ENCODE data around the gene KRT15.

KRT15 gene

DNA sequence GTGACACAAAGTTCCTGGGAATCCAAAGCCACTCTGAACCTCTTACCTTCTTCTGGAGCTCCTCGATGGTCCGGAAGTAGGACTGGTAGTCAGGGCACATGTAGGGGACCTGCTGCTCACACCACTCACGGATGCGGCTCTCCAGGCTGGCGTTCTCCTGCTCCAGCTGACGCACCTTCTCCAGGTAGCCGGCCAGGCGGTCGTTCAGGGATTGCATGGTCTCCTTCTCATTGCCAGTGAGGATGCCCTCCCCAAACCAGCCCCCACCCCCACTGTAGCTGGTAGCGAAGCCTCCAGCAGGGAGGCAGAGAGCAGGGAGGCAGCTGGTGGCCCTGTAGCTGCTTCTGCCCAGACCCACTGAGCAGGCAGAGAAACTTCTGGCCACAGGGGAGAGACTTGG, 38.1 kb downstream of the KRT15 start:
- no peak overlapping the region for H3K4me3 ChIP-seq (ENCODE audit: low read length)
- TF ChIP-seq, protein P1, sequence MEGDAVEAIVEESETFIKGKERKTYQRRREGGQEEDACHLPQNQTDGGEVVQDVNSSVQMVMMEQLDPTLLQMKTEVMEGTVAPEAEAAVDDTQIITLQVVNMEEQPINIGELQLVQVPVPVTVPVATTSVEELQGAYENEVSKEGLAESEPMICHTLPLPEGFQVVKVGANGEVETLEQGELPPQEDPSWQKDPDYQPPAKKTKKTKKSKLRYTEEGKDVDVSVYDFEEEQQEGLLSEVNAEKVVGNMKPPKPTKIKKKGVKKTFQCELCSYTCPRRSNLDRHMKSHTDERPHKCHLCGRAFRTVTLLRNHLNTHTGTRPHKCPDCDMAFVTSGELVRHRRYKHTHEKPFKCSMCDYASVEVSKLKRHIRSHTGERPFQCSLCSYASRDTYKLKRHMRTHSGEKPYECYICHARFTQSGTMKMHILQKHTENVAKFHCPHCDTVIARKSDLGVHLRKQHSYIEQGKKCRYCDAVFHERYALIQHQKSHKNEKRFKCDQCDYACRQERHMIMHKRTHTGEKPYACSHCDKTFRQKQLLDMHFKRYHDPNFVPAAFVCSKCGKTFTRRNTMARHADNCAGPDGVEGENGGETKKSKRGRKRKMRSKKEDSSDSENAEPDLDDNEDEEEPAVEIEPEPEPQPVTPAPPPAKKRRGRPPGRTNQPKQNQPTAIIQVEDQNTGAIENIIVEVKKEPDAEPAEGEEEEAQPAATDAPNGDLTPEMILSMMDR (conservative IDR thresholded peaks at IDR 0.05; ENCODE audit: low read length) = no peak
- DNase-seq (ENCODE audit: low read depth) = no peak

DNA sequence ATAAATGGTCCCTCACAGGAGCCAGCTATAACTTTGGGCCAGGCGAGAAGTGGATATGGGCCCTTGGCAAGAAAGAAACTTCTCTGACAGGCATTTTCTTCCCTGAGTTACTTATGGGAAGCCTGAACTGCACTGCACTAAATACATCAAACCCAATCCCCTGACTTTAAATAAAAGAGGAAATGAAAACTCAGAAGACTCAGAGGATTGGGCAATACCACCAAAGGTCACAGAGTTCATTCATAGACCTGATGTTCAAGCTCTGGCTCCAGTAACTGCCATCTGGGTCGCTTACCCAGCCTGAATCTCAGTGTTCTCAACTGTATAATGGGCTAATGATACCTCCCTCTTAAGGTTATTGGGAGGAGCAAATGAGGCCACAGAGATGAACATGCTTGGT, 38.6 kb downstream of the KRT15 start:
- DNase-seq (ENCODE audit: low read depth) = no peak
- H3K4me3 ChIP-seq (ENCODE audit: low read length) = no peak overlapping the region

DNA sequence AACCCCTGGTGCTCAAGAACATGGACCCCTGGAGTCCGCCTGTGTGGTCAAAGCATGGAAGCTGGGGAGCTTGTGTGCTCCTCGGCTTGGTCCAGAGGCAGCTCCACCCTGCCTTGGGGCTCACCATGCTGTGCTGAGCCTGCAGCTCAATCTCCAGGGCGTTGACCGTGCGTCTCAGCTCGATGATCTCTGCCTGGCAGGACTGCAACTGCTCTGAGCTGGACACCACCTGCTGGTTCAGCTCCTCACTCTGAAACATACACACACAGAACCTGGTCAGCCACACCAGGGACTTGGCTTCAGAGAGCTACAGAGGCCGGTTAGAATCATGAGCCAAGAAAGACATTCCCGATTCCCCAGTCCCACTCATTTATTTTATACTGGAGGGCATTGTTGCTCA, 40.5 kb downstream of the KRT15 start:
- no peak overlapping the region for H3K4me3 ChIP-seq (ENCODE audit: low read length)
- DNase-seq (ENCODE audit: low read depth) = no peak
- TF ChIP-seq, protein P1 (conservative IDR thresholded peaks at IDR 0.05; ENCODE audit: low read length) = no peak

More for the DNA sequence above, 38.6 kb downstream of the KRT15 start:
- TF ChIP-seq, protein P1 (conservative IDR thresholded peaks at IDR 0.05; ENCODE audit: low read length) = no peak

DNA sequence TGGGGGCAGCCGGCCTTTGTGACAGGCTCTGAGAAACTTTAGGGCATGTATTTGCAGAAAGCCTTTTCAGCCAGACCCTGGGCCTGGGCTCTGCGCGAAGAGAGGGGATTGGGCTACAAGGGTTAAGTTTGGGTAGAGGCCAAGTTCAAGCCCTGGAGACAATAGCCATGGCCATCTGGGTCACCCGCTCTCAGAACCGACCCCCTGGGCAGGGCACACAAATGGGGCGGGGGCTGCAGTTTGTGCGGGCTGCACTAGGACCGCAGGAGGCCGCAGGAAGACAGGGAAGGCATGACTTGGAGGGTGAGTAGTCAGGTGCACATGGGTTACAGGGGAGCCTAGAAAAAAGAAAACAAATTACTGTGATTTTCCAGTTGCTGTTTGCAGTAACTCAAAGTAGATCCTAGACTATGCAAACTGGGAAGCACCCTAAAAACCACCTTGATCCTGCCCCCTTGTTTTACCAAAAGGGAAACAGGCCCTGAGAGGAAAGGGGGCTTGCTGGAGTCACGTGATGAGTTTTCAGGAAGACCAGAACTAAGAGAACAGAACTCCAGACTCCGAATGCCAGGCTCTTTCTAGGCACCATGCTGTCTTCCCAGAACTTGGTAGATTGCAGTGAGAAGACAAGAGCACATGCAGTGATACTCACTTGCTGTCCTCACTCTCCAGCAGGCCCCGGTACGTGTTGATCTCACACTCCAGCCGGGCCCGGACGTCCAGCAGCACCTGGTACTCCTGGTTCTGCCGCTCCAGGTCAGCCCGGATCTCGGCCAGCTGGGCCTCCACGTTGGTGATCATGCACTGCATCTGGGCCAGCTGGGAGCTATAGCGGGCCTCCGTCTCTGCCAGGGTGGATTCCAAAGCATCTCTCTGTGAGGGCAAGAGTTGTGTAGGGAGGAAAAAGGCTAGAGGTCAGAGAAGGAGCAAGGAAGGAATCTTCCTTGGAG, 41.5 kb downstream of the KRT15 start:
- no peak overlapping the region for H3K4me3 ChIP-seq (ENCODE audit: low read length)
- no peak for DNase-seq (ENCODE audit: low read depth)
- TF ChIP-seq, protein P1 (conservative IDR thresholded peaks at IDR 0.05; ENCODE audit: low read length) = no peak

DNA sequence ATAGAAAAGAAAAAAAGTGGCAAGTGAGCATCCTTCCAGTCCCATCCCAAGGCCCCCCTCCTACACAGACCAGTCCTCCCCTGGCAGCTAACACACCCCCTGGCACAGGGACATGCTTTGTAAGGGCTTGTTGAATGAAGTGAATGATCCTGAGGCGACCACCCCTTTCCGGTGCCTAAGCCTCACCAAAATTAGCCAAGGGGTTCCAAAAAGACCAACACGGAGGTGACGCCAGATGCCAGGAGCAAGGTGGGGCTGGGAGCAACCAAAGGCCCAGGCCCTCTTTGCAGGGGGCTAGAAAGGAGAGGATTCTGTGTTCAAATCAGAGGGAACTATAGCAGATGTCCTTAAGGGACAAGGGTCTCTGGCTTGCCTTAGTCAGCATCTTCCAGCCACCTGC, 43.3 kb downstream of the KRT15 start:
- TF ChIP-seq, protein P1 (conservative IDR thresholded peaks at IDR 0.05; ENCODE audit: low read length) = no peak

DNA sequence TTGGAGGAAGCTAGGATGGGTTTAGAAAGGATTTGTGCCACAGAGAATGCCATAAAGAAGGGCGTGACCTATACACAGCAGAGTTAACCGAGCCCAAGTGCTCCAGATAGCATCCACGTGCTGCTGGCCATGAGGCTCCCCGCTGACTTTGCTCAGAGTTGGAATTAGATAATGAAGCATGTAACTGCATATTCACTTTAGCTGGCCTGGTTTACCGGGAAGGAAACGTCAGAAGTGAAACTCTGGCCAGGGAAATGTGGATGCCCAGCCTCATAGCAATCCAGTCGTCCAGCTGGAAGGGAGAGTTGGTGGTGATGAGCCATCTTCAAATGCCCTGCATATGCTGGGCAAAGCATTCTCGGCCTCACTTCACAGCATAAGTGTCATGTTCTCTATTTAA, 43.8 kb downstream of the KRT15 start:
- DNase-seq (ENCODE audit: low read depth) = peak; percentile 33
- no peak overlapping the region for H3K4me3 ChIP-seq (ENCODE audit: low read length)
- TF ChIP-seq, protein P1 (conservative IDR thresholded peaks at IDR 0.05; ENCODE audit: low read length) = no peak

More for the DNA sequence above, 43.3 kb downstream of the KRT15 start:
- no peak for DNase-seq (ENCODE audit: low read depth)
- H3K4me3 ChIP-seq (ENCODE audit: low read length) = no peak overlapping the region

DNA sequence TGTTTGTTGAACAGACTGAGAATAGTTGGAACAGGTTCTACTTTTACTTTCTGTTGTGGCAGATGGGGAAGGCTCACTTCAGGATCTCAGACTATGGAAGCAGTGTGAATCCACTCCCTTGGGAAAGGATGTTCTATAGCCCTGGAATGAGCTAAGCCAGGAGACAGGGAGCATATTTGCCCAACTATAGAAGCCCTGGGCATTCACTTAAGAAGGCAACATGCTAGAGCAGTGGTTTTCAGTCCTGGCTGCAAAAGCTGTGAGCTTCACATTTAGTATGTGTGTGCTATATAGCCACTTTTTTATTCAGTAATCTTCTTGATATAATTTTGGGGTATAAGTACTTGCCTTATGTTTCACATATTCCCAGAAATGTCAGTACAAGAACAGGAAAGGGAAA, 50.3 kb downstream of the KRT15 start:
- no peak overlapping the region for H3K4me3 ChIP-seq (ENCODE audit: low read length)

More for the DNA sequence above, 50.3 kb downstream of the KRT15 start:
- DNase-seq (ENCODE audit: low read depth) = no peak
- TF ChIP-seq, protein P1 (conservative IDR thresholded peaks at IDR 0.05; ENCODE audit: low read length) = no peak
